Measurements from ENCODE around the gene RPGRIP1.
"Not testable (repeated sequence)": the region's sequence is repeated elsewhere in the genome, so short reads cannot be mapped to it uniquely, and the experiment has no call there.

DNA sequence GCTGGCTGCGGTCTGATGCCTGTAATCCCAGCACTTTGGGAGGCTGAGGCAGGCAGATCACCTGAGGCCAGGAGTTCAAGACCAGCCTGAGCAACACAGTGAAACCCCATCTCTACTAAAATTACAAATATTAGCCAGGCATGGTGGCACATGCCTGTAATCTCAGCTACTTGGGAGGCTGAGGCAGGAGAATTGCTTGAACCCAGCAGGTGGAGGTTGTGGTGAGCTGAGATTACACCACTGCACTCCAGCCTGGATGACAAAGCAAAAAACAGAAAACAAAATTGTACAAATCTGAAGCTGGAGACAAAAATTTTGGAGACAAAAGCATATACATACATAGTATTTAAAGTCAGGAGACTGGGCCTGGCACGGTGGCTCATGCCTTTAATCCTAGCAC, 6.6 kb downstream of the RPGRIP1 start:
- TF ChIP-seq, protein P1, sequence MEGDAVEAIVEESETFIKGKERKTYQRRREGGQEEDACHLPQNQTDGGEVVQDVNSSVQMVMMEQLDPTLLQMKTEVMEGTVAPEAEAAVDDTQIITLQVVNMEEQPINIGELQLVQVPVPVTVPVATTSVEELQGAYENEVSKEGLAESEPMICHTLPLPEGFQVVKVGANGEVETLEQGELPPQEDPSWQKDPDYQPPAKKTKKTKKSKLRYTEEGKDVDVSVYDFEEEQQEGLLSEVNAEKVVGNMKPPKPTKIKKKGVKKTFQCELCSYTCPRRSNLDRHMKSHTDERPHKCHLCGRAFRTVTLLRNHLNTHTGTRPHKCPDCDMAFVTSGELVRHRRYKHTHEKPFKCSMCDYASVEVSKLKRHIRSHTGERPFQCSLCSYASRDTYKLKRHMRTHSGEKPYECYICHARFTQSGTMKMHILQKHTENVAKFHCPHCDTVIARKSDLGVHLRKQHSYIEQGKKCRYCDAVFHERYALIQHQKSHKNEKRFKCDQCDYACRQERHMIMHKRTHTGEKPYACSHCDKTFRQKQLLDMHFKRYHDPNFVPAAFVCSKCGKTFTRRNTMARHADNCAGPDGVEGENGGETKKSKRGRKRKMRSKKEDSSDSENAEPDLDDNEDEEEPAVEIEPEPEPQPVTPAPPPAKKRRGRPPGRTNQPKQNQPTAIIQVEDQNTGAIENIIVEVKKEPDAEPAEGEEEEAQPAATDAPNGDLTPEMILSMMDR (IDR thresholded peaks at IDR 0.05) = not testable (repeated sequence)
- TF ChIP-seq POLR2A (IDR thresholded peaks at IDR 0.05) = not testable (repeated sequence)
